NCI-H2081 (cell line): ENCODE measurements around the gene TBC1D16.
A peak's percentile ranks its signal among the peaks of the same experiment; 100 is the strongest.

ENCODE experiments used
- DNase-seq, 2 experiments: peaks; one replicate each; lab custom pipeline; 2025; lab: John Stamatoyannopoulos, UW

Gene TBC1D16

GRCh38 chr17:79926605-79927135, 109.0 kb downstream of the TBC1D16 start:
- no peak for DNase-seq

- no peak for DNase-seq
Measured at GRCh38 chr17:79926142-79926604, 109.5 kb downstream of the TBC1D16 start.

- DNase-seq, result no peak
Measured at GRCh38 chr17:79925242-79925957, 110.3 kb downstream of the TBC1D16 start.

- DNase-seq, result no peak
Measured at GRCh38 chr17:79924639-79924976, 111.1 kb downstream of the TBC1D16 start.

GRCh38 chr17:79923974-79924638, 111.6 kb downstream of the TBC1D16 start:
- DNase-seq, result no peak

GRCh38 chr17:79922798-79923197, 112.9 kb downstream of the TBC1D16 start:
- no peak for DNase-seq

GRCh38 chr17:79922116-79922601, 113.5 kb downstream of the TBC1D16 start:
- DNase-seq, result peak; percentile 60 to 64

- no peak for DNase-seq
Measured at GRCh38 chr17:79921411-79922115, 114.1 kb downstream of the TBC1D16 start.

GRCh38 chr17:79920751-79921410, 114.8 kb downstream of the TBC1D16 start:
- no peak for DNase-seq

- DNase-seq, result no peak
Measured at GRCh38 chr17:79919862-79920720, 115.6 kb downstream of the TBC1D16 start.

- DNase-seq, result no peak
Measured at GRCh38 chr17:79919164-79919585, 116.5 kb downstream of the TBC1D16 start.

GRCh38 chr17:79918581-79919163, 117.0 kb downstream of the TBC1D16 start:
- no peak for DNase-seq

GRCh38 chr17:79917902-79918484, 117.7 kb downstream of the TBC1D16 start:
- DNase-seq, result no peak

GRCh38 chr17:79916991-79917901, 118.4 kb downstream of the TBC1D16 start:
- no peak for DNase-seq

GRCh38 chr17:79916506-79916905, 119.2 kb downstream of the TBC1D16 start:
- no peak for DNase-seq

GRCh38 chr17:79915850-79916430, 119.7 kb downstream of the TBC1D16 start:
- DNase-seq, result no peak

- DNase-seq, result no peak
Measured at GRCh38 chr17:79914813-79915740, 120.6 kb downstream of the TBC1D16 start.
